PFSK-1 (cell line): ENCODE data around the gene SLC5A8.

Experiments used
- POLR2AphosphoS5 ChIP-seq: IDR thresholded peaks from 2 replicates; pipeline ENCODE4 v1.6.1; 2012; ENCODE audit warnings: low read depth, mild to moderate bottlenecking, control low read depth, low read length, moderate library complexity
- SIN3A ChIP-seq: IDR thresholded peaks from 2 replicates; pipeline ENCODE4 v1.6.1; 2012; ENCODE audit warnings: mild to moderate bottlenecking, low read length, moderate library complexity, borderline replicate concordance; ENCODE audit not compliant: insufficient read depth
- TAF1 ChIP-seq: IDR thresholded peaks from 2 replicates; pipeline ENCODE4 v1.6.1; 2012; ENCODE audit warnings: low read length, control low read depth, borderline replicate concordance; ENCODE audit not compliant: insufficient read depth

DNA sequence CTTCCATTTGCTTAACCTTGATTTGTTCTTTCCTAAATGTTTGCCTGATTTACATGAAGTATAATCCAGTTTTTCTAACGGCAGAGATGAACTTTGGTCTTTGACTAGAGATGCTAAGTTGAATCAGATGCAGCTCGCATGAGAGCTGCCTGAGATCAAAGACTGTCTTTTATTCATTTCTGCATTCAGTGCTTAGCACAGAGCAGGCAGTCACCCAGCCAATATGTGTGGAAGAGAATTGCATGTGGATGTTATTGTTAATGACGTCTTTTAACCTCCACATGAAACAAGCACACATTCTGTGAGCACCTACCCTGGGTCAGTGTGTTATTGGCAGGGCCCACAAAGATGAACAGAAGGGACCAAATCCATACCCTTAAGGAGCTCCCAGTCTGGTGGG, 99.2 kb downstream of the SLC5A8 start:
- no peak for TF ChIP-seq POLR2AphosphoS5
- no peak for TF ChIP-seq SIN3A
- TF ChIP-seq TAF1: no peak
